GM23338 (cell line): Measurements from ENCODE around the gene FBXO33. TPM values are rescaled to one million over a fixed set of nuclear protein-coding genes. Genes with fewer than 3 reads are reported as not detected.

Experiments
- ATAC-seq: fragments of 200-7000 bp; cut with Tn5 transposase; 3 replicates; pipeline ENCODE4 v1.9.1; 2020
- DNase-seq: peaks from one replicate; pipeline ENCODE4 v3.0.0-alpha.2; 2015; ENCODE audit warnings: low spot score
- H2AFZ ChIP-seq: fragments of 200-600 bp; sonication (generic); 2 replicates; pipeline ENCODE4 v1.8.0; 2016; ENCODE audit warnings: antibody characterized with exemption, mild to moderate bottlenecking, moderate library complexity
- H3F3A ChIP-seq: fragments of 200-600 bp; sonication (generic); replicated peaks from 2 replicates; pipeline ENCODE4 v1.8.0; 2017; ENCODE audit warnings: antibody characterized with exemption, mixed run types, low read depth
- H3K27ac ChIP-seq: fragments of 200-600 bp; sonication (generic); 2 replicates; pipeline ENCODE4 v1.6.1; 2016; ENCODE audit warnings: low read depth
- H3K27me3 ChIP-seq: fragments of 200-600 bp; sonication (generic); 2 replicates; pipeline ENCODE4 v1.8.0; 2016; ENCODE audit warnings: mild to moderate bottlenecking, mixed run types, moderate library complexity; ENCODE audit not compliant: insufficient read depth
- H3K36me3 ChIP-seq: fragments of 200-600 bp; sonication (generic); 2 replicates; pipeline ENCODE4 v1.8.0; 2016; ENCODE audit warnings: mild to moderate bottlenecking; ENCODE audit not compliant: insufficient read depth
- H3K4me1 ChIP-seq: fragments of 200-600 bp; sonication (generic); 2 replicates; pipeline ENCODE4 v1.8.0; 2016; ENCODE audit warnings: mild to moderate bottlenecking, moderate library complexity; ENCODE audit not compliant: insufficient read depth
- H3K4me2 ChIP-seq: fragments of 200-600 bp; sonication (generic); 2 replicates; pipeline ENCODE4 v1.7.1; 2017; ENCODE audit warnings: mixed run types
- H3K4me3 ChIP-seq: fragments of 200-600 bp; sonication (generic); 2 replicates; pipeline ENCODE4 v1.6.1; 2016; ENCODE audit warnings: mixed run types
- H3K79me2 ChIP-seq: fragments of 200-600 bp; sonication (generic); replicated peaks from 2 replicates; pipeline ENCODE4 v1.8.0; 2017; ENCODE audit warnings: mild to moderate bottlenecking; ENCODE audit not compliant: insufficient read depth
- H3K9me2 ChIP-seq: fragments of 200-600 bp; sonication (generic); 2 replicates; pipeline ENCODE4 v1.8.0; 2017; ENCODE audit not compliant: insufficient read depth
- H4K20me1 ChIP-seq: fragments of 200-600 bp; sonication (generic); replicated peaks from 2 replicates; pipeline ENCODE4 v1.8.0; 2017; ENCODE audit warnings: mild to moderate bottlenecking; ENCODE audit not compliant: insufficient read depth
- H3K27ac Mint-ChIP-seq: 2 replicates; pipeline ENCODE4 v1.8.0; 2020; ENCODE audit warnings: inconsistent platforms, mild to moderate bottlenecking, moderate library complexity, mixed read lengths
- H3K27me3 Mint-ChIP-seq: 3 replicates; pipeline ENCODE4 v1.8.0; 2022; ENCODE audit warnings: low read depth, mild to moderate bottlenecking, moderate library complexity, mixed read lengths, inconsistent platforms; ENCODE audit not compliant: insufficient read depth, poor library complexity
- H3K36me3 Mint-ChIP-seq: 3 replicates; pipeline ENCODE4 v1.8.0; 2021; ENCODE audit warnings: low read depth, mild to moderate bottlenecking, inconsistent platforms, moderate library complexity, mixed read lengths
- H3K4me1 Mint-ChIP-seq: 3 replicates; pipeline ENCODE4 v1.8.0; 2020; ENCODE audit warnings: mild to moderate bottlenecking, inconsistent platforms, mixed read lengths
- H3K4me3 Mint-ChIP-seq: 3 replicates; pipeline ENCODE4 v1.8.0; 2021; ENCODE audit warnings: moderate library complexity, mild to moderate bottlenecking, inconsistent platforms, mixed read lengths
- H3K9me3 Mint-ChIP-seq: 3 replicates; pipeline ENCODE4 v1.8.0; 2020; ENCODE audit warnings: moderate library complexity, mild to moderate bottlenecking, inconsistent platforms, mixed read lengths
- EZH2 ChIP-seq: fragments of 200-600 bp; sonication (generic); IDR thresholded peaks from one replicate; pipeline ENCODE4 v1.8.0; 2017; ENCODE audit warnings: antibody characterized with exemption, mild to moderate bottlenecking, low read depth; ENCODE audit not compliant: unreplicated experiment
- EZH2phosphoT487 ChIP-seq: fragments of 200-600 bp; sonication (generic); IDR thresholded peaks from one replicate; pipeline ENCODE4 v1.8.1; 2018; ENCODE audit warnings: antibody characterized with exemption; ENCODE audit not compliant: unreplicated experiment
- NANOG ChIP-seq: IDR thresholded peaks from 2 replicates; pipeline ENCODE4 v1.6.1; 2016; ENCODE audit warnings: antibody characterized with exemption, borderline replicate concordance
- STAT1 ChIP-seq: IDR thresholded peaks from one replicate; pipeline ENCODE4 v1.6.1; 2016; ENCODE audit warnings: antibody characterized with exemption; ENCODE audit not compliant: unreplicated experiment
- polyA plus RNA-seq: library from polyadenylated mRNA; unstranded; fragments of >200 nt; fragmentation: Nextera tagmentation; extraction: Ambion mirVana; gene quantifications from 2 replicates; pipeline ENCODE4 v1.2.1, GENCODE V29; 2016
- total RNA-seq: library from RNA; depleted of rRNA; stranded (reverse); fragments of >200 nt; shearing (Covaris generic); gene quantifications from 2 replicates; pipeline ENCODE4 v1.2.3, GENCODE V29; 2014
- TF ChIP-seq, protein P1 (sequence below), 2 experiments: fragments of 200-600 bp in 1 of 2; sonication (generic) in 1 of 2; conservative IDR thresholded peaks; 2 replicates each; pipeline versions ENCODE4 v1.5.1 to v1.6.1; 2016 to 2017; ENCODE audit warnings: antibody characterized with exemption in 2 of 2, low read depth in 2 of 2, mild to moderate bottlenecking in 2 of 2, moderate library complexity in 1 of 2

FBXO33 gene
- total and polyA plus RNA-seq, 2 experiments from 2014 or later = 6.7 to 13.1 TPM

GRCh38 chr14:39472078-39472477, 39.8 kb upstream of the FBXO33 start (continued):
- TF ChIP-seq, protein P1, sequence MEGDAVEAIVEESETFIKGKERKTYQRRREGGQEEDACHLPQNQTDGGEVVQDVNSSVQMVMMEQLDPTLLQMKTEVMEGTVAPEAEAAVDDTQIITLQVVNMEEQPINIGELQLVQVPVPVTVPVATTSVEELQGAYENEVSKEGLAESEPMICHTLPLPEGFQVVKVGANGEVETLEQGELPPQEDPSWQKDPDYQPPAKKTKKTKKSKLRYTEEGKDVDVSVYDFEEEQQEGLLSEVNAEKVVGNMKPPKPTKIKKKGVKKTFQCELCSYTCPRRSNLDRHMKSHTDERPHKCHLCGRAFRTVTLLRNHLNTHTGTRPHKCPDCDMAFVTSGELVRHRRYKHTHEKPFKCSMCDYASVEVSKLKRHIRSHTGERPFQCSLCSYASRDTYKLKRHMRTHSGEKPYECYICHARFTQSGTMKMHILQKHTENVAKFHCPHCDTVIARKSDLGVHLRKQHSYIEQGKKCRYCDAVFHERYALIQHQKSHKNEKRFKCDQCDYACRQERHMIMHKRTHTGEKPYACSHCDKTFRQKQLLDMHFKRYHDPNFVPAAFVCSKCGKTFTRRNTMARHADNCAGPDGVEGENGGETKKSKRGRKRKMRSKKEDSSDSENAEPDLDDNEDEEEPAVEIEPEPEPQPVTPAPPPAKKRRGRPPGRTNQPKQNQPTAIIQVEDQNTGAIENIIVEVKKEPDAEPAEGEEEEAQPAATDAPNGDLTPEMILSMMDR (conservative IDR thresholded peaks at IDR 0.05; ENCODE audit: low read depth in 2 of 2) = no peak
- TF ChIP-seq NANOG = no peak
- TF ChIP-seq EZH2phosphoT487 = no peak

DNA sequence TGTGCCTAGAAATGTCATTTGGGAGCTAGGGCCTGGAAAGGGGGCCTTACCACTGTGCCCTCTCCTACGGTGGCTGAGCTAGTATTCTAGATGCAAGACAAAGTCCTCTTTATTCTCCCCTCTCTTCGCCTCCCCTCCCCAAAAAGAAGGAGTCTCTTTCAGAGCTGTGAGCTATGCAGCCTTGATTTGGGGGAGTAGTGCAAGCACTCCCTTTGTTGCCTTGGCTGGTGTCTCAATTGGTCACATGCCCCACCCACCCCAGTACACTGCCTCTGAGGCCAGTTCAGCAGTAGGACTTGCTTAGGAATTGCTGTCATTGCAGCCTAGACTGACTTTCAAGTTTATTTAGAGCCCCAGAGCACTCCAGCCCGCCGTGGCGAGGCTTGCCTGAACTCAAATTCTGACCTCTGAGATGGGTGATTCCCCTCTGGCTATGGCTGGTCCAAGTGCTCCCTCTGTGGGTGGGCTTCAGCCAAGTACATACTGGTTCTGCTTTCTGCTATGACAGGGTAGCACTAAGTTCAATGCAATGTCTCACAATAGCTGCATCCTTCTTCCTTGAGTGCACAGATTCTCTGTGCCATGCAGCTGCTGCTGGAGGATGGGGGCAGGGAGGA, 37.0 kb upstream of the FBXO33 start:
- no peak overlapping the region for H3K4me2 ChIP-seq
- no peaks in the 10 kb centered on the region for H3K4me1 ChIP-seq
- H3K27me3 ChIP-seq = no peaks in the 10 kb centered on the region
- 0 out of 3 replicates have a peak, but pooled peaks cover 5% of the 10 kb centered on the region for H3K36me3 Mint-ChIP-seq
- DNase-seq (peak; percentile 73), ATAC-seq (peak; percentile 90)
- no peak overlapping the region for H3K27ac ChIP-seq
- no peaks in the 10 kb centered on the region for H3F3A ChIP-seq
- no peaks in the 10 kb centered on the region for H3K9me3 Mint-ChIP-seq
- H3K9me2 ChIP-seq = no peaks in the 10 kb centered on the region
- TF ChIP-seq, protein P1 (conservative IDR thresholded peaks at IDR 0.05; ENCODE audit: low read depth in 2 of 2) = peak; percentile 46 to 75; a peak in 3 of 4 replicates
- TF ChIP-seq STAT1 = no peak
- no peak overlapping the region for H2AFZ ChIP-seq
- no peaks in the 10 kb centered on the region for H3K79me2 ChIP-seq
- H3K27ac Mint-ChIP-seq = peak overlapping the region; percentile 36; the same call in 1 of the 2 replicates
- no peak overlapping the region for H3K4me3 Mint-ChIP-seq
- H3K36me3 ChIP-seq = no peaks in the 10 kb centered on the region
- no peak overlapping the region for H3K4me3 ChIP-seq
- no peaks in the 10 kb centered on the region for H4K20me1 ChIP-seq
- H3K4me1 Mint-ChIP-seq = peaks cover 11% of the 10 kb centered on the region
- H3K27me3 Mint-ChIP-seq = no peaks in the 10 kb centered on the region

GRCh38 chr14:39467889-39468524, 35.8 kb upstream of the FBXO33 start:
- peak; percentile 79 for DNase-seq
- no peak overlapping the region for H3K27ac Mint-ChIP-seq
- no peak overlapping the region for H3K4me3 Mint-ChIP-seq
- 0 out of 3 replicates have a peak, but pooled peaks cover 5% of the 10 kb centered on the region for H3K36me3 Mint-ChIP-seq
- Histone ChIP-seq H2AFZ (no peak overlapping the region), H3K27me3 (no peaks in the 10 kb centered on the region), H3K79me2 (no peaks in the 10 kb centered on the region), H4K20me1 (no peaks in the 10 kb centered on the region), H3K9me2 (no peaks in the 10 kb centered on the region), H3K4me2 (no peak overlapping the region), H3F3A (no peaks in the 10 kb centered on the region), H3K4me1 (no peaks in the 10 kb centered on the region), H3K27ac (no peak overlapping the region), H3K4me3 (no peak overlapping the region), H3K36me3 (no peaks in the 10 kb centered on the region)
- ATAC-seq = peak; percentile 91
- TF ChIP-seq EZH2 = no peak
- TF ChIP-seq, protein P1 (conservative IDR thresholded peaks at IDR 0.05; ENCODE audit: low read depth in 2 of 2) = peak; percentile 72 to 77
- H3K27me3 Mint-ChIP-seq = no peaks in the 10 kb centered on the region
- H3K4me1 Mint-ChIP-seq = peaks cover 11% of the 10 kb centered on the region
- H3K9me3 Mint-ChIP-seq = no peaks in the 10 kb centered on the region
